ENCODE data around the gene CRISP2.

The CRISP2 gene

DNA sequence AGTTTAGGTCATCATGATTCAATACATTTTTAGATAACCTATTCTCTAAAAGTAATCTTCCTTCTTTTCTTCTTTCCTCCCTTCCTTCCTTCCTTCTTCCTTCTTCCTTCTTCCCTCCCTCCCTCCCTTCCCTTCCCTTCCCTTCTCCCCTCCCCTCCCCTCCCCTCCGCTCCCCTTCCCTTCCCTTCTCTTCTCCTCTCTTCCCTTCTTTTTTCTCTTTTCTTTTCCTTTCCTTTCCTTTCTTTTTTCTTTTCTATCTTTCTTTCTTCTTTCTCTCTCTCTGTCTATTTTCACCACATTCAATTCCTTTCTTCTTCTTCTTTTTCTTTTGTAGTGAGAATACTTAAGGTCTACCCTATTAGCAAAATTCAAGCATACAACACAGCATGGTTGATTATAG lies 59.4 kb downstream of the CRISP2 start:
- no peak for DNase-seq (ENCODE audit: low spot score)

DNA sequence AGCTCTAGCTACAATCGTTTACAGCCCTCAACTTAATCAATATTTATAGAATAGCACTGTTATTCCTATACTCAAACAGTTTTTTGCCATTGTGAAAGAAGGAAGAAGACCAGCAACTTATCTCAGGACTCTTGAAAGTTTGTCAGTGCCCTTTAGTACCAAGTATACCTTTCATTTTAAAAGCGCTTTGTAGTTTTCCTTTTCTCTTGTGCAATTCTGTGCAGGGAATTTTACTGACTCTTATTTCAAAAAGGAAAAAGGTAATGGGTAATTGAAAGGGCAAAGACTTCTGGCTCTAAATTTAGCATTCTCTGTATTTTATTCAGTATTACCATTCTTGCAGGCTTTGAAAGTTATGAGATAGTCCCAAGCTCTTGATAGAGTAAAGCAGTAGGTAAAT lies 59.9 kb downstream of the CRISP2 start:
- no peak for DNase-seq (ENCODE audit: low spot score)

DNA sequence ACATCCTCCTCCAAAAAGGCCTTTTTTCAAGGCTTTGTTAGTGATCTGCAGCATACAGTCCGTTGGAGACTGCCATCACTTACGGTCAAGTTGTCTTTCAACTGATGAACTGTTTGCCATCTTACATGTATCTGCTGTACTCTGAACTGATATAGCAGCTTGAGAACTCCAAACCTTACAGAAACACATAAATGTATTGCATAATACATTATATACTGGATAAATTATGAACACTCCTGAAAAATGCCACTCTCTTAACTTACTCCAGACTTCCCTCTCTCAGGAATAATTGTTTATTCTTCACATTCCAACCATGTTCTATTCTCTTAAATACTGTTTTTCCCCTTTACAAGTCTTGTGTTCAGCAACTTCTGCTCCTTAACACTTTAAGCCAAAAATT lies 62.1 kb downstream of the CRISP2 start:
- no peak for DNase-seq (ENCODE audit: low spot score)

DNA sequence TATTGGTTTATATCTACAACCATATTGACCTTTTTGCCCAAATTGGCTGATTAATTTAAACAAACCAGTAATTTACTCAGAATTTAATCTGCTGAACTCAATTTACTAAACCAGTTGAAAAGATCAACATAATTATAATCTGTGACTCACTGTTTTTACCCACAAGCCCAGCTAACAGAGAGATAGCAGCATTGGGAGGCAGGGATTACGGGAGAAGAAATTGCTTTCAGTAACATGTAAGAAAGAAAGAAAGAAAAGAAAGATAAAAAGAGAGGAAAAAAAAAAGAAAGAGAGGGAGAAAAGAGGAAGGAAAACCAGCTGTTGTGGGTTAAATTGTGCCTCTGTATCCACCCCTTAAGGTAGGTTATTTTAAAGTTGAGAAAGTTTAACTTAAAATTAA lies 63.4 kb downstream of the CRISP2 start:
- DNase-seq (ENCODE audit: low spot score), result no peak

DNA sequence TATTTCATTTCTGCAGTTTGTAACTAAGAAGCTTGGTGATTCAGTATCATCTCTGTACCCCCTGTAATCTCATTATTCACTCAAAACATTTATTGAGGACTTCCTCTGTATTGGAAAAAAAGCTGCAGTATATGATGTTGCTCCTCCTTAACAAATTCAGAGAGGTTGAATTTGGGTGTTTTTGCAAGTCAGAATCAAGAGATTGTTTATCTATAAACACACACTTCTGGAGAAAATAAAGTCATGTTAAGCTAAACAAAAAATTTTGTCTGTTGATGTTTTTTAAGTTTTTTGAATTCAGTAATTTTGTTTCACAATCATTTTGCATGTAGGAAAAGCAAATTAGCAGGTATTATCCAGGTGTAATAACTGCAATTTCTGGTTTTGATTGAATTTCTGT lies 65.3 kb downstream of the CRISP2 start:
- no peak for DNase-seq (ENCODE audit: low spot score)

DNA sequence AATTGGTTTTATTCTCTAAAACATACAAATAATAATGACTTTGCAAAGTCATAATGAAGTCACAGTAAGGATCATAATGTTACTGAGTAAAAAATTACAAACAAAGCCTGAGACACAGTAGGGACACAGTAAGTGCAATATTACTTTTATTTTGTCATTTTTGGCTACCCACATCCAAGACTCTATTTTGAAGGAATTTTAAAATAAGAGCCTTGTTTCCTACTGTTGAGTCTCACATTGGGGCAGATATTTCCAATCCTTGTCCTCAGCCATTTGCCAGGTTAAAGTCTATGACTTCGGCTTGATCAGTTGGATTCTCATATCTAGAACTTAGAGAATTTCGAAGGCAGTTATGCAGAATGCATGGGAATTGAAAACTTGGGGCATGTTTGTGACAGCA lies 65.9 kb downstream of the CRISP2 start:
- DNase-seq (ENCODE audit: low spot score), result no peak

DNA sequence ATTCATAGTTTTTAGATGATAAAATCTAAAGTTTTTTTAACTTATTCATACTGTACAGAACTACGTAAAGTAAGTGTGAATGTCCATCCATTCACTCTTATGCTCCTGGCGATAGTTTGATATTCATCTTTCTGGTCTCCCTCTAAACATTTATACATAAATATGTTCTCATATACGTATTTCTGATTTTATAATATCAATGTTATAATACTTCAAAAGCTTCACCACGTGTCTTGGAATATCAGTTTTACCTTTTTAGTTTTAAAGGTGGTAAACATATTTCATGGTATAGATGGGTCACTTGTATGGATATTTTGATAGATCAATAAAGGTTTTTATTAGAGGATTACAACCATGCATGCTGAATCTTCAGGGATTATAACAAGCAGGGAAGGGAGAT lies 66.4 kb downstream of the CRISP2 start:
- no peak for DNase-seq (ENCODE audit: low spot score)

DNA sequence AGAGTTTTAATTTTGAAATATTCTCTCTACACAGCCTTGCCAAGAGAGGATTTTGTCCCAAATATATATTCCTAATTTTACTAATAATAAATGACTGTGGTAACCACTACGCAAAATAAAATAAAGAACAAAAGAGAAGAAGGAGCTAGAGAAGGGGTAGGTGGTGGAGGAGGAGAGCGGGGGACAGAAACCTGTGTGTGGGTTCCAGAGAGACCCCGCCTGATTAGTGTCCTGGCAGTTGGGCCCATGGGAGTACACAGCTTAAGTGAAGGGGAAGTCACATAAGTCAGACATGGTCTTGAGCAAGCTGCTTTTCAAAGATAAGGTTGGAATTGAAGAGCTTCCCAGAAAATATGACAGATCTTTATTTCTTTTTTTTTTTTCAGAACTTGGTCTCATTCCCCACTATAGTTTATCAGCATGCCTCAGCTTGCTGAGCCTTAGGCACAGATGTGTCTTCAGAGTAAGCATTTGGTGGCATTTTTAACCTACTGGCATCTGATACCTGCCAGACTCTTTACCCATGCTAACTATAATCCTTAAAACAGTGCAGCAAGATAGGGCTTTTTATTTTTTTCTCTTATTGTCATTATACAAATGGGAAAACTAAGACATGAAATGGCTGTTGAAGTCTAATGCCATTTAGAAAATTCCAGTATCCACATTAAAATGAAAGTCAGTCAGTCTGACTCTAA lies 67.1 kb downstream of the CRISP2 start:
- DNase-seq (ENCODE audit: low spot score), result no peak

DNA sequence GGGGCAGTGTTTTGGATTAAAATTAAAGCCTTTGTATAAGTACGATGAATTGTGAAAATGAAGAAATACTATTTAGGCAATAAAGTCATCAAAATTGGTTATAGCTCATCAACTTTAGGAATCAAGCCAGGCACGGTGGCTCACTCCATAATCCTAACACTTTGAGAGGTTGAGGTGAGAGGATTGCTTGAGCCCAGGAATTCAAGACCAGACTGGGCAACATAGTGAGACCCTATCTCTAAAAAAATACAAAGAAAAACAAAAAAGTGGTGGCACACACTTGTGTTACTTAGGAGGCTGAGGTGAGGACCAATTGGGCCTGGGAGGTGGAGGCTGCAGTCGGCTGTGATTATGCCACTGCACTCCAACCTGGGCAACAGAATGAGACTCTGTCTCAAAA lies 68.2 kb downstream of the CRISP2 start:
- no peak for DNase-seq (ENCODE audit: low spot score)
